Neuronal stem cell (in vitro differentiated cells): ENCODE measurements around the gene FSCN2.

ENCODE experiments used
- DNase-seq: peaks from one replicate; pipeline ENCODE4 v3.0.0-alpha.2; 2013; ENCODE audit warnings: low spot score
- H2AFZ ChIP-seq: one replicate; pipeline ENCODE4 v1.6.1; 2013; ENCODE audit warnings: mild to moderate bottlenecking, low read length, inconsistent platforms
- H2AK5ac ChIP-seq: 2 replicates; pipeline ENCODE4 v1.6.1; 2013; ENCODE audit warnings: low read depth, mild to moderate bottlenecking, inconsistent platforms, low read length, moderate library complexity, mixed read lengths
- H2BK120ac ChIP-seq: 2 replicates; pipeline ENCODE4 v1.6.1; 2013; ENCODE audit warnings: low read depth, mild to moderate bottlenecking, inconsistent platforms, low read length, moderate library complexity, mixed read lengths
- H2BK12ac ChIP-seq: one replicate; pipeline ENCODE4 v1.6.1; 2013; ENCODE audit warnings: low read length, inconsistent platforms
- H2BK15ac ChIP-seq: 2 replicates; pipeline ENCODE4 v1.6.1; 2013; ENCODE audit warnings: mild to moderate bottlenecking, low read length, inconsistent platforms, mixed read lengths
- H2BK5ac ChIP-seq: one replicate; pipeline ENCODE4 v1.6.1; 2013; ENCODE audit warnings: inconsistent platforms, mild to moderate bottlenecking, low read length, moderate library complexity
- H3K14ac ChIP-seq: one replicate; pipeline ENCODE4 v1.6.1; 2013; ENCODE audit warnings: low read length, inconsistent platforms
- H3K18ac ChIP-seq: 2 replicates; pipeline ENCODE4 v1.6.1; 2013; ENCODE audit warnings: low read length, inconsistent platforms
- H3K23ac ChIP-seq: 2 replicates; pipeline ENCODE4 v1.6.1; 2013; ENCODE audit warnings: low read depth, mild to moderate bottlenecking, mixed read lengths, low read length, inconsistent platforms; ENCODE audit not compliant: poor library complexity
- H3K27ac ChIP-seq: replicated peaks from 3 replicates; pipeline ENCODE4 v1.5.1; 2013; ENCODE audit warnings: low read length, inconsistent platforms
- H3K27me3 ChIP-seq, 3 experiments: 2 replicates each; pipeline ENCODE4 v1.6.1; 2013; ENCODE audit warnings: low read length in 3 of 3, mild to moderate bottlenecking in 2 of 3, inconsistent platforms in 1 of 3, low read depth in 1 of 3, mixed read lengths in 1 of 3, moderate library complexity in 1 of 3; ENCODE audit not compliant: control insufficient read depth in 3 of 3, insufficient read depth in 3 of 3
- H3K36me3 ChIP-seq, 2 donors: replicated peaks in 1 of 2; 2 replicates each; pipeline ENCODE4 v1.6.1; 2013; ENCODE audit warnings: low read length in 2 of 2; ENCODE audit not compliant: control insufficient read depth in 2 of 2, insufficient read depth in 2 of 2
- H3K4ac ChIP-seq: 2 replicates; pipeline ENCODE4 v1.6.1; 2013; ENCODE audit warnings: inconsistent platforms, mild to moderate bottlenecking, low read length, moderate library complexity
- H3K4me1 ChIP-seq, 2 donors: 1 replicate in 1 of 2; 2 replicates in 1 of 2; pipeline ENCODE4 v1.6.1; 2013; ENCODE audit warnings: low read length in 2 of 2, low read depth in 1 of 2; ENCODE audit not compliant: control insufficient read depth in 2 of 2, insufficient read depth in 1 of 2
- H3K4me2 ChIP-seq: one replicate; pipeline ENCODE4 v1.6.1; 2013; ENCODE audit warnings: mild to moderate bottlenecking, low read length, inconsistent platforms; ENCODE audit not compliant: insufficient read depth, poor library complexity, severe bottlenecking
- H3K4me3 ChIP-seq, 2 donors: 2 replicates each; pipeline ENCODE4 v1.5.1; 2013; ENCODE audit warnings: low read length in 2 of 2, mild to moderate bottlenecking in 2 of 2, inconsistent platforms in 1 of 2, moderate library complexity in 1 of 2
- H3K79me1 ChIP-seq: one replicate; pipeline ENCODE4 v1.6.1; 2013; ENCODE audit warnings: low read depth, mild to moderate bottlenecking, inconsistent platforms, low read length, moderate library complexity
- H3K9ac ChIP-seq: one replicate; pipeline ENCODE4 v1.6.1; 2013; ENCODE audit warnings: mild to moderate bottlenecking, low read depth, low read length, inconsistent platforms; ENCODE audit not compliant: poor library complexity
- H3K9me3 ChIP-seq, 2 donors: replicated peaks in 1 of 2; 2 replicates each; pipeline versions ENCODE3 to v1.6.1; 2013; ENCODE audit warnings: low read length in 2 of 2, mild to moderate bottlenecking in 2 of 2, inconsistent platforms in 1 of 2, low read depth in 1 of 2, mixed read lengths in 1 of 2, moderate library complexity in 1 of 2; ENCODE audit not compliant: control insufficient read depth in 2 of 2, insufficient read depth in 1 of 2
- H4K8ac ChIP-seq: one replicate; pipeline ENCODE4 v1.6.1; 2013; ENCODE audit warnings: low read depth, mild to moderate bottlenecking, inconsistent platforms, low read length, moderate library complexity
- H4K91ac ChIP-seq: one replicate; pipeline ENCODE4 v1.6.1; 2013; ENCODE audit warnings: low read length, low read depth, mild to moderate bottlenecking, inconsistent platforms; ENCODE audit not compliant: poor library complexity
- WGBS, 2 donors: extraction: QIAGEN DNeasy Blood & Tissue Kit; methylation state at CpG; one replicate each; pipeline ENCODE4 v1.1.7; 2013; ENCODE audit warnings: missing lambda C conversion rate in 2 of 2, mixed read lengths in 1 of 2; ENCODE audit not compliant: insufficient read length in 2 of 2, insufficient replicate concordance in 1 of 2; ENCODE audit errors: extremely low coverage in 2 of 2; 5-methylcytosine and 5-hydroxymethylcytosine counted together

The FSCN2 gene

GRCh38 chr17:81533339-81534141, 5.4 kb downstream of the FSCN2 start:
- no peak overlapping the region for H4K91ac ChIP-seq
- no peaks in the 10 kb centered on the region for H3K36me3 ChIP-seq
- no peak overlapping the region for H2BK5ac ChIP-seq
- H3K27ac ChIP-seq: no peak overlapping the region
- H3K4me3 ChIP-seq: no peak overlapping the region
- H3K79me1 ChIP-seq: peaks cover 6% of the 10 kb centered on the region
- no peak overlapping the region for H4K8ac ChIP-seq
- no peak overlapping the region for H2BK15ac ChIP-seq
- peak overlapping the region; percentile 48 for H3K18ac ChIP-seq
- no peak overlapping the region for H3K4ac ChIP-seq
- H3K27me3 ChIP-seq: peaks cover 3 to 22% (median 6%) of the 10 kb centered on the region in 3 experiments
- H3K4me1 ChIP-seq: peaks cover 2 to 6% of the 10 kb centered on the region in 2 donors
- H2AFZ ChIP-seq: no peak overlapping the region
- peak overlapping the region; percentile 70 for H2AK5ac ChIP-seq
- H3K23ac ChIP-seq: no peak overlapping the region
- no peak overlapping the region for H3K4me2 ChIP-seq
- peaks cover 0 to 6% of the 10 kb centered on the region in 2 donors for H3K9me3 ChIP-seq
- WGBS, 2 donors: no CpG with 5 or more reads among the region's 21 CpGs
- peak overlapping the region; percentile 41 for H2BK12ac ChIP-seq
- no peak overlapping the region for H2BK120ac ChIP-seq
- no peak overlapping the region for H3K9ac ChIP-seq
- peak overlapping the region; percentile 71 for H3K14ac ChIP-seq
- DNase-seq: no peak

DNA sequence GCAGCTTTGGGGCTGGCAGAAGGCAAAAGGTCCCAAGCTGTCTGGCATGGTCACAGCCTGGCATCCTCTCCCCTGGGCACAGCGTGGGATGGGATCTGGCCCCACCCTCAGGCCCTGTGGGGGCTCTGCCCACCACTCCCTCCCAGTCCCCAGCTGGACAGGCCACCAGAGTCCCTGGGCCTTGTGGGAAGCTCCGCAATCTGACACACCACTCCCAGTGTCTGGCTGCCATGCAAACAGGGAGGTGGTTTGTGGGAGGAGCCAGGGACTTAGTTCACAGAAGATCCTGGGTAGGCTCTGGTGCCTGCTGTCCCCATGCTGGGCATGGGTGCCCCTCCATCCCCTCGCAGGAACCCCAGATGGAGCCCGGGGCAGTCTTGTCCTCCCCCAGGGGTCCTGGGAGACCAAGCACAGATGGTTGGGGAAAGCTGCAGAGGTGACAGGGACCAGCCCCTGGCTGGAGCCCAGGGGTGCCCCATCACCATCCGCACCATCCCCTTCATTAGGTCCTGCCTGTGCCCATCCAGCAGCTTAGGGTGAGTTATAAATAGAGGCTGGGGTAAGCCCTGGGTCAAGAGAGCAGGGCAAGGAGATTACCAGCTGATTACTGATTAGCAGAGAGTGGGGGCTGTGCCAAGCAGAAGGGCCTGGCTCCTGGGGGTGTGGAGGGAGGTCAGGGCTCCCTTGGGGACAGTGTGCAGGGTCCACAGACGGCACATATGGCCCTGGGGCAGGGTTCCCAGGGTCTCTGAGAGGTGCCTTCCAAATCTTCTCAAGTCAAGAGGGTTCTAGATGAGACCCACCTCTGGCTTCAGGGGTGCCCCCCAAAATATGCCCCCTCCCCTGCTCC, 6.2 kb downstream of the FSCN2 start:
- H3K23ac ChIP-seq: no peak overlapping the region
- no peak overlapping the region for H3K4me2 ChIP-seq
- no peak overlapping the region for H2BK120ac ChIP-seq
- H3K36me3 ChIP-seq: no peaks in the 10 kb centered on the region
- peaks cover 0 to 6% of the 10 kb centered on the region in 2 donors for H3K9me3 ChIP-seq
- no peak overlapping the region for H2BK5ac ChIP-seq
- no peak overlapping the region for H3K4me3 ChIP-seq
- no peak overlapping the region for H3K27ac ChIP-seq
- no peak overlapping the region for H2BK12ac ChIP-seq
- no peak overlapping the region for H2BK15ac ChIP-seq
- peaks cover 2 to 6% of the 10 kb centered on the region in 2 donors for H3K4me1 ChIP-seq
- H3K18ac ChIP-seq: peak overlapping the region; percentile 64
- H4K91ac ChIP-seq: no peak overlapping the region
- H3K14ac ChIP-seq: peak overlapping the region; percentile 21
- WGBS, 2 donors: no CpG with 5 or more reads among the region's 6 CpGs
- peaks cover 3% of the 10 kb centered on the region for H3K79me1 ChIP-seq
- peaks cover 0 to 21% (median 6%) of the 10 kb centered on the region in 3 experiments for H3K27me3 ChIP-seq
- no peak overlapping the region for H3K9ac ChIP-seq
- no peak overlapping the region for H2AFZ ChIP-seq
- peak overlapping the region; percentile 70 for H2AK5ac ChIP-seq
- no peak overlapping the region for H3K4ac ChIP-seq
- H4K8ac ChIP-seq: no peak overlapping the region
- DNase-seq: no peak

DNA sequence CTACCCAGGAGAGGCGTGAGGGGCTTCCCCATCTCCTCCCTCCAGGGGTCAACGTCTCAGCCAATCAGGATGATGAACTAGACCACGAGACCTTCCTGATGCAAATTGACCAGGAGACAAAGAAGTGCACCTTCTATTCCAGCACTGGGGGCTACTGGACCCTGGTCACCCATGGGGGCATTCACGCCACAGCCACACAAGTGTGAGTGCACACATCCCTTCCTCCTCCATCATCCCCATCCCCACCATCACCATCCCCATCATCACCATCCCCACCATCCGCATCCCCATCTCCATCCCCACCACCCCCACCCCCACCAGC, 6.8 kb downstream of the FSCN2 start:
- no peak overlapping the region for H3K4ac ChIP-seq
- H2BK5ac ChIP-seq: no peak overlapping the region
- H3K18ac ChIP-seq: no peak overlapping the region
- H2BK12ac ChIP-seq: no peak overlapping the region
- H3K27me3 ChIP-seq: peaks cover 0 to 20% (median 6%) of the 10 kb centered on the region in 3 experiments
- H2AK5ac ChIP-seq: peak overlapping the region; percentile 70
- no peak overlapping the region for H2BK15ac ChIP-seq
- H3K4me1 ChIP-seq: peaks cover 2 to 6% of the 10 kb centered on the region in 2 donors
- no peak overlapping the region for H3K9ac ChIP-seq
- no peak overlapping the region for H2BK120ac ChIP-seq
- DNase-seq: no peak
- H3K27ac ChIP-seq: no peak overlapping the region
- H3K9me3 ChIP-seq: peaks cover 0 to 6% of the 10 kb centered on the region in 2 donors
- H3K36me3 ChIP-seq: peaks cover under 1 to 4% of the 10 kb centered on the region in 2 donors
- WGBS, 2 donors: no CpG with 5 or more reads among the region's 5 CpGs
- H3K23ac ChIP-seq: no peak overlapping the region
- H3K79me1 ChIP-seq: peaks cover 2% of the 10 kb centered on the region
- H3K14ac ChIP-seq: no peak overlapping the region
- H4K8ac ChIP-seq: no peak overlapping the region
- H4K91ac ChIP-seq: no peak overlapping the region
- H3K4me2 ChIP-seq: no peak overlapping the region
- no peak overlapping the region for H3K4me3 ChIP-seq
- no peak overlapping the region for H2AFZ ChIP-seq
